GM23248 (cell line): ENCODE measurements around the gene GJA1. TPM values are rescaled to one million over a fixed set of nuclear protein-coding genes. Genes with fewer than 3 reads are reported as not detected.

Source experiments
- DNase-seq: peaks from one replicate; pipeline ENCODE4 v3.0.0-alpha.2; 2015
- H2AFZ ChIP-seq: fragments of 200-600 bp; sonication (generic); 2 replicates; pipeline ENCODE4 v1.6.1; 2016; ENCODE audit warnings: antibody characterized with exemption
- H3F3A ChIP-seq: fragments of 200-600 bp; sonication (generic); 2 replicates; pipeline ENCODE4 v1.6.1; 2016; ENCODE audit warnings: mild to moderate bottlenecking, antibody characterized with exemption, mixed run types; ENCODE audit not compliant: insufficient read depth
- H3K27ac ChIP-seq: fragments of 200-600 bp; sonication (generic); 2 replicates; pipeline ENCODE4 v1.5.1; 2016; ENCODE audit warnings: mild to moderate bottlenecking
- H3K27me3 ChIP-seq: fragments of 200-600 bp; sonication (generic); replicated peaks from 2 replicates; pipeline ENCODE4 v1.6.1; 2016; ENCODE audit warnings: mild to moderate bottlenecking; ENCODE audit not compliant: insufficient read depth
- H3K36me3 ChIP-seq: fragments of 200-600 bp; sonication (generic); 2 replicates; pipeline ENCODE4 v1.6.1; 2016; ENCODE audit warnings: low read depth, mild to moderate bottlenecking
- H3K4me1 ChIP-seq: fragments of 200-600 bp; sonication (generic); 2 replicates; pipeline ENCODE4 v1.6.1; 2016; ENCODE audit warnings: mild to moderate bottlenecking; ENCODE audit not compliant: insufficient read depth
- H3K4me2 ChIP-seq: fragments of 200-600 bp; sonication (generic); one replicate; pipeline ENCODE4 v1.6.1; 2016; ENCODE audit warnings: mild to moderate bottlenecking; ENCODE audit not compliant: unreplicated experiment
- H3K4me3 ChIP-seq: fragments of 200-600 bp; sonication (generic); 2 replicates; pipeline ENCODE4 v1.5.1; 2016; ENCODE audit warnings: mild to moderate bottlenecking
- H3K79me2 ChIP-seq: fragments of 200-600 bp; sonication (generic); 2 replicates; pipeline ENCODE4 v1.6.1; 2016; ENCODE audit warnings: mild to moderate bottlenecking; ENCODE audit not compliant: insufficient read depth
- H3K9ac ChIP-seq: fragments of 200-600 bp; sonication (generic); 2 replicates; pipeline ENCODE4 v1.6.1; 2016; ENCODE audit warnings: mild to moderate bottlenecking
- H3K9me2 ChIP-seq: fragments of 200-600 bp; sonication (generic); 2 replicates; pipeline ENCODE4 v1.6.1; 2016; ENCODE audit warnings: mixed run types, mild to moderate bottlenecking, moderate library complexity; ENCODE audit not compliant: insufficient read depth
- H3K9me3 ChIP-seq: fragments of 200-600 bp; sonication (generic); one replicate; pipeline ENCODE4 v1.6.1; 2017; ENCODE audit warnings: low read depth
- H4K20me1 ChIP-seq: fragments of 200-600 bp; sonication (generic); 2 replicates; pipeline ENCODE4 v1.6.0; 2016; ENCODE audit not compliant: insufficient read depth
- EZH2 ChIP-seq: fragments of 200-600 bp; sonication (generic); IDR thresholded peaks from 2 replicates; pipeline ENCODE4 v1.6.1; 2018; ENCODE audit warnings: antibody characterized with exemption, mild to moderate bottlenecking; ENCODE audit not compliant: insufficient read depth, poor library complexity, severe bottlenecking
- EZH2phosphoT487 ChIP-seq: fragments of 200-600 bp; sonication (generic); IDR thresholded peaks from 2 replicates; pipeline ENCODE4 v1.6.1; 2018; ENCODE audit warnings: antibody characterized with exemption, moderate library complexity, mild to moderate bottlenecking, low read depth; ENCODE audit not compliant: insufficient read depth
- WGBS, 2 experiments: methylation state at CpG; one replicate each; pipeline ENCODE4 v1.1.6; 2015 to 2017; ENCODE audit warnings: low lambda C conversion rate in 2 of 2, low coverage in 1 of 2; ENCODE audit errors: missing lambda C conversion rate in 2 of 2; 5-methylcytosine and 5-hydroxymethylcytosine counted together
- in situ Hi-C: fragments of 300-500 bp; cut with MboI; formaldehyde crosslinking; loops from 2 replicates; pipeline ENCODE4 v1.15.0; 2020
- polyA plus RNA-seq: library from polyadenylated mRNA; unstranded; fragments of >200 nt; fragmentation: Nextera tagmentation; extraction: Ambion mirVana; gene quantifications from 2 replicates; pipeline ENCODE4 v1.2.1, GENCODE V29; 2016
- total RNA-seq: library from RNA; depleted of rRNA; stranded (reverse); fragments of >200 nt; shearing (Covaris generic); gene quantifications from 2 replicates; pipeline ENCODE4 v1.2.3, GENCODE V29; 2014

GJA1 gene
- total and polyA plus RNA-seq, 2 experiments from 2014 or later: 90.8 to 248 TPM

GRCh38 chr6:121405306-121405705, 30.1 kb upstream of the GJA1 start:
- H2AFZ ChIP-seq: no peak overlapping the region
- H3K9me3 ChIP-seq: no peaks in the 10 kb centered on the region
- no peaks in the 10 kb centered on the region for H3K9me2 ChIP-seq
- H3K4me2 ChIP-seq: no peak overlapping the region
- 58 to 69% methylated on average over 9 of the region's 9 CpGs for WGBS, 2 experiments
- no peaks in the 10 kb centered on the region for H3K36me3 ChIP-seq
- TF ChIP-seq EZH2 (no peak), EZH2phosphoT487 (no peak)
- no peak overlapping the region for H3K27ac ChIP-seq
- H3K4me3 ChIP-seq: no peak overlapping the region
- in situ Hi-C loops: no loop called here
- DNase-seq: no peak
- H3F3A ChIP-seq: no peaks in the 10 kb centered on the region
- no peaks in the 10 kb centered on the region for H3K4me1 ChIP-seq
- H4K20me1 ChIP-seq: no peaks in the 10 kb centered on the region
- no peak overlapping the region for H3K9ac ChIP-seq
- H3K79me2 ChIP-seq: no peaks in the 10 kb centered on the region
- no peaks in the 10 kb centered on the region for H3K27me3 ChIP-seq

GRCh38 chr6:121408321-121408720, 27.1 kb upstream of the GJA1 start:
- H3K27ac ChIP-seq: no peak overlapping the region
- no peak overlapping the region for H2AFZ ChIP-seq
- in situ Hi-C loops: no loop called here
- no peak overlapping the region for H3K4me3 ChIP-seq
- H3K4me2 ChIP-seq: no peak overlapping the region
- no peaks in the 10 kb centered on the region for H3K27me3 ChIP-seq
- no peak overlapping the region for H3K9ac ChIP-seq
- H3K4me1 ChIP-seq: no peaks in the 10 kb centered on the region
- no peak for DNase-seq
- no peaks in the 10 kb centered on the region for H3F3A ChIP-seq
- 83 to 90% methylated on average over 18 to 19 of the region's 19 CpGs for WGBS, 2 experiments
- H3K9me3 ChIP-seq: no peaks in the 10 kb centered on the region
- H4K20me1 ChIP-seq: no peaks in the 10 kb centered on the region
- no peaks in the 10 kb centered on the region for H3K9me2 ChIP-seq
- TF ChIP-seq EZH2 (no peak), EZH2phosphoT487 (no peak)
- no peaks in the 10 kb centered on the region for H3K36me3 ChIP-seq
- H3K79me2 ChIP-seq: no peaks in the 10 kb centered on the region

DNA sequence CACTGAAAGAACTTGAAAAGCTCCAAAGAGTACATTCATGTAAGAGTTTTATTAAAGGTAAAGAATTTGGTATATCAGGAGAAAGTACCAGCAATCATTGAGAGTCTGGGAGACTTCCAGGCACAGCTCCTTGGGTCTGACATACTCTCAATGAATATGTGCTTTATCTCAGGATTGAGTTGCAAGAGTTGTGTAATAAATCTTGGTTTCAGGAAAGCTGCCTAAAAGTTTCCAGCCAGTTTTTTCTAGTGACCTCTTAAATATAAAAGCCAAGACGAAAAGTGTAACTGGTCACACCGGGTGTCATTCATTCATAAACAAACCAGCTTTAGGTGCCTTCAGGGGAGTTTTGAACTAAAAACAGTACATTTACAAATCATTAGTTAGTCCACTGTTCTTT, 21.6 kb upstream of the GJA1 start:
- H3K4me2 ChIP-seq: no peak overlapping the region
- H3K9me2 ChIP-seq: no peaks in the 10 kb centered on the region
- H3K79me2 ChIP-seq: no peaks in the 10 kb centered on the region
- no peak overlapping the region for H2AFZ ChIP-seq
- no peaks in the 10 kb centered on the region for H3K36me3 ChIP-seq
- TF ChIP-seq EZH2 (no peak), EZH2phosphoT487 (no peak)
- no peaks in the 10 kb centered on the region for H3F3A ChIP-seq
- no peak overlapping the region for H3K4me3 ChIP-seq
- H3K9ac ChIP-seq: no peak overlapping the region
- DNase-seq: no peak
- no peaks in the 10 kb centered on the region for H3K4me1 ChIP-seq
- H3K9me3 ChIP-seq: no peaks in the 10 kb centered on the region
- no peaks in the 10 kb centered on the region for H4K20me1 ChIP-seq
- no peaks in the 10 kb centered on the region for H3K27me3 ChIP-seq
- 81 to 91% methylated on average over 2 of the region's 2 CpGs for WGBS, 2 experiments
- H3K27ac ChIP-seq: no peak overlapping the region
- in situ Hi-C loops: no loop called here

- in situ Hi-C loops: no loop called here
Observed at GRCh38 chr6:121418346-121418745, 17.1 kb upstream of the GJA1 start.

DNA sequence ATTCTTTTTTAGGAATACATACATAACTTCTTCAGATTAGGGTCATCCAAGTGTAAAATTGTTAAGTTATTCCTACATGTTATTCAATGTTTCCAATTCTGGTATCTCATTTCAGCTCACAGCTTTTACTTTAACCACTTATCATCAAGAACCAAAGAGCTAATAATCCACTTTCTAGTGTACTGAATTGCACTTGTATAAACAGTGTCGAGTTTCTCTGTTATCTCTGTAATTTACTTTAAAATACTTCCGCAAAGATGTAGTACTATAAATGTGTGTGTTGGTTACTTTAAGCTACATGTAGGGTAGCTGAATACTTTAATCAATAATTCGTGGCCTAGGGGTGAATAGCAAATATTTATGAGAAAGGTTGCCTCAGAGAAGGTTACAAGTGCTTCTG, 8.8 kb upstream of the GJA1 start:
- WGBS, 2 experiments: 84 to 88% methylated on average over 3 of the region's 3 CpGs
- Histone ChIP-seq H3F3A (no peaks in the 10 kb centered on the region), H3K9me2 (no peaks in the 10 kb centered on the region), H3K9ac (no peak overlapping the region), H3K27ac (no peak overlapping the region), H3K4me1 (no peaks in the 10 kb centered on the region), H3K9me3 (no peaks in the 10 kb centered on the region), H3K79me2 (no peaks in the 10 kb centered on the region), H3K4me3 (no peak overlapping the region), H4K20me1 (no peaks in the 10 kb centered on the region), H3K4me2 (no peak overlapping the region), H2AFZ (no peak overlapping the region), H3K27me3 (no peaks in the 10 kb centered on the region), H3K36me3 (no peaks in the 10 kb centered on the region)
- TF ChIP-seq EZH2: no peak
- TF ChIP-seq EZH2phosphoT487: no peak
- no peak for DNase-seq
- in situ Hi-C loops: no loop called here

More at GRCh38 chr6:121418346-121418745, 17.1 kb upstream of the GJA1 start:
- no peaks in the 10 kb centered on the region for H3K4me1 ChIP-seq
- no peak overlapping the region for H3K4me3 ChIP-seq
- no peak overlapping the region for H3K9ac ChIP-seq
- H3K79me2 ChIP-seq: no peaks in the 10 kb centered on the region
- TF ChIP-seq EZH2phosphoT487 (no peak), EZH2 (no peak)
- H3K27me3 ChIP-seq: no peaks in the 10 kb centered on the region
- no peak for DNase-seq
- H3K27ac ChIP-seq: no peak overlapping the region
- no peaks in the 10 kb centered on the region for H3K9me3 ChIP-seq
- no peak overlapping the region for H2AFZ ChIP-seq
- no peak overlapping the region for H3K4me2 ChIP-seq
- no peaks in the 10 kb centered on the region for H3K36me3 ChIP-seq
- 87 to 92% methylated on average over 4 of the region's 4 CpGs for WGBS, 2 experiments
- H4K20me1 ChIP-seq: no peaks in the 10 kb centered on the region
- H3K9me2 ChIP-seq: no peaks in the 10 kb centered on the region
- H3F3A ChIP-seq: no peaks in the 10 kb centered on the region
